ENCODE data around the gene AQP5.

DNA sequence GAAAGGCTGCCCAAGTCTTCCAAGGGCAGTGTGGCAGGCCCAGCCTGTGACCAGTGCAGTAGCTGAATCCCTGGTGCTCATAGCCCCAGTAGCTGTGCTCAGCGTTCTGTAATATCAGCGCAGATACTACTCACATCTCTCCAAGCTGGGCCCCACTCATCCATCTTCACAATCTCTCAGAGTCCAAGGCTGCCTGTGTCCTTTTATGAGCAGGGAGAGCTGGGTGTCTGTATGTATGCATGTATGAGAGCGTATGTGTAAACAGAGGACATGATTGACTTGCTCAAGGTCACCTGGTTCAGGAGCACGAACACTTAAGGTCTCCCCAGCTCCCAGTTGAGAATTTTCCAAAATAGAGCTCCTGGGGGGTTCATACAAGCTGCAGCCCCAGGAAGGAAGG, 16.5 kb downstream of the AQP5 start:
- no peak for TF ChIP-seq YY1 (IDR thresholded peaks at IDR 0.05; ENCODE audit: insufficient read depth, insufficient read length)
- no peak for TF ChIP-seq ZNF274 (IDR thresholded peaks at IDR 0.05; ENCODE audit: low read depth, low read length)
